GM19463 (cell line): ENCODE measurements around the gene KRT79.
"Not testable (repeated sequence)": the region's sequence is repeated elsewhere in the genome, so short reads cannot be mapped to it uniquely, and the experiment has no call there.

Experiments
- ATAC-seq: cut with Tn5 transposase; IDR thresholded peaks from one replicate; pipeline ENCODE4 v1.9.1; 2021; ENCODE audit warnings: mild to moderate bottlenecking, moderate library complexity; ENCODE audit not compliant: unreplicated experiment

The KRT79 gene

DNA sequence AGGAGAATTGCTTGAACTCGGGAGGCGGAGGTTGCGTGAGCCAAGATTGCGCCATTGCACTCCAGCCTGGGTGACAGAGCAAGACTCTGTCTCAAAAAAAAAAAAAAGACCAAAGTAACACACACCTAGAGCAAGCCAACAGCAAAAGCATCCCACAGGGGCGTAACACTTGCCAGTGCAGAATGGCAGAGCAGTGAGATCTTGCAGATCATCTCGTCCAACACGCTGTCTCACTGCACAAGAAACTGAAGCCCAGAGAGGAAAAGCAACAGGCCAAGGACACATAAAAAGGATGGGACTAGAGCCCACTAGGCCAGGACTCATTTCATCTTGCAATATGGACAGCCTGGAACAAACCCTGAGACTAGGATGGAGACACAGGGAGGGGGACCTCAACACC lies 27.4 kb upstream of the KRT79 start:
- ATAC-seq = no peak

DNA sequence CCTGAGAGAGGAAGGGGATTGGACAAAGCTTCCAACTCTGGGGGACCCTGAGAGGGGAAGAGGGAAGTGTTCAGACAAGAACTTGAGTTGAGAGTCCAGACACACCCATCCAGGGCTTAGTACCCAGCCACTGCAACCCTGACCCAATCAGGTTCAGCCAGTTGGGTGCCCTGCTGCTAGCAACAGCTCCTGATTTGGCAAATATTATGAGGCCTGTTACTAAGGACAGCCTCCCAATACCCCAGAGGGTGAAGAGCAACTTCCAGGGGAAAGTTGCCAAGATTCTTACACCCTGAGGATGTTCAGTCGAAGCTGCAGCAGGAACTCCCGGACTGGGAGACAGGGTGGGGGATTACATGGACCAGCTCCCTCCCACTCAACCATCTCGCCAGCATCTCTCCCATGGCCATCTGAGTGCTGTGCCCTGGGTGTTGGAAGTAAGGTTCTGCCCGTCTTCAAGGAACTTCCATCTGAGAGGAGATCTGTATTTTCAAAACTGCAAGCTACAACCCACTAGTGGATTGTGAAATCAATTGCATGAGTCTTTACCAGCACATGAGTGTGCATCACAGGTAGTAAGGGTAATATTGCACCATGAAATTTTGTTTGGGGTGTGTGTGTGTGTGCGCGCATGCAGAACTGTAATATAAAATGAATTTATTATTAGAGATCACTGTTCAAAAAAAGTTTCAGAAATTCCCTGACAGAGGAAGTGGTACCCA lies 26.2 kb upstream of the KRT79 start:
- no peak for ATAC-seq

DNA sequence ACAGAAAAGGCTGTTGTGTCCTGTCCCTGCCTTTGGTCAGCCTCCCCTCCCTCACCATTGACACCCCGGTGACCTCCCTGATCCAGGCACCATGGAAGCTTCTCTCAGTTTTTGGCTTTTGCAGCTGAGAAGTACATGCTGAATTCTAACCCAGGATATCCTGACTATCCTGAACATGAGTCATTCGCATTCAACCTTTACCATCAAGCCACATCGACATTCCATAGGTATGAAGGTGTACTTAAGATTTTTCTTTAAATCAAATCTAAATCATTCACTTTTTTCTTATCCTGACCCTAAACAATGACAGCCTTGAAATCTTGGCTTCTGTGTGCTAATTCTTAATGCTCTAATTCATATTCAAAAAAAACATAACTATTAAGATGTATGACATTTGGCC lies 23.4 kb upstream of the KRT79 start:
- ATAC-seq = no peak

DNA sequence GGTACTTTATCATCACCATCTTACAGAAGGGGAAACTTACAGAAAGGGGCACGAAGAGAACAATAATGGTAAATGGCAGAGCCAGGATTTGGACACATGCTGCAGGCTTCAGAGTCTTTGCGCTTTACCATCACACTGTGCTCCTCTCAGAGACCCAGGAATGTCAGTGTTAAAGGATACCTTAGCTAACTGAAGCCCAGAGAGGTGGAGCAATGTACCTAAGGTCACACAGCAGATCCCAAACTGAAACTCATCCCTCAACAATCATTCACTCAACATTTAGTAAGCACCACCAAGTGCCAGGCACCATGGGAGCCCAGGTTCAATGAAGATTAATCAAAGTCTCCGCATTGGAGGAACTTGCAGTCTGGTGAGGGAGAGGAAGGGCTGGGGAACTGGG lies 22.7 kb upstream of the KRT79 start:
- ATAC-seq = no peak

DNA sequence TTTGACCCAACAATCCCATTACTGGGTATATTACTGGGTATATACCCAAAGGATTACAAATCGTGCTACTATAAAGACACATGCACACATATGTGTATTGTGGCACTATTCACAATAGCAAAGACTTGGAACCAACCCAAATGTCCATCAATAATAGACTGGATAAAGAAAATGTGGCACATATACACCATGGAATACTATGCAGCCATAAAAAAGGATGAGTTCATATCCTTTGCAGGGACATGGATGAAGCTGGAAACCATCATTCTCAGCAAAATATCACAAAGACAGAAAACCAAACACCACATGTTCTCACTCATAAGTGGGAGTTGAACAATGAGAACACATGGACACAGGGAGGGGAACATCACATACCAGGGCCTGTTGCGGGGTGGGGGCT lies 22.0 kb upstream of the KRT79 start:
- ATAC-seq = not testable (repeated sequence)

DNA sequence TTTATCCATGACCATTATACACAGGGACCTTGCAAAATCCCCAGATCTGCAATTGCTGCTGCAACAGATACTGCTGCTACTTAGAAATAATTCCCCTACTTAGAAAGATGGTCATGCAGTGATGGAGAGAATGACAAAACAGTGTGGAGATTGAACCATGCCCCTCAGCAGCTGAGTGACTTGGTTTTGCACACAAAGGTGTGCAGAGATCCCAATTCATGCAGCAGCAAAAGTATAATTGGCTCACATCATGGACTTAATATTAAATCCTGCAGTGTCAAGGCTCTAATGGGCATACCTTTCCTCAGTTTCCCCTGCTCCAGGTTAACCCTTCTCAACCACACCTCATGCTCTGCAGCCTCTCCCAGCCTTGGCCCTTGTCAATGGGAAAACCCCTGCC lies 17.7 kb upstream of the KRT79 start:
- ATAC-seq = no peak

DNA sequence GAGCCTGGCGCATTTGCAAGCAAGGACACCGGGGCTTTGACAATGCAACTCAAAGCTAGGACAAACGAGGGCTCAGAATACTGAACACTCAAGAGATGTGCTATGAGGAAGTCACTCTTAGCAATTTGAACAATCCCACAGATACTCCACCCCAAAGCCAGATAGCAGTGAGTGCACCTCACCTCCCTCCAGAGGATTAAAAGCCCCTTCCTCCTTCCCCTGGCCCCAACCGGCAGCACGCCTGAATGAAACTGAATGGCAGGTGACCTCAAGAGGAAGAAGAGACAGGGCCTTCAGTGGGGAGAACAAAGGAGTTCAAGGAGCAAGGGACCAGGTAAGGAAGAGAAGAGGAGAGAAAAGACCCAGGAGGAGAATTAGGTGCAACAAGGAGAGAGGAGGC lies 16.6 kb upstream of the KRT79 start:
- ATAC-seq = no peak

DNA sequence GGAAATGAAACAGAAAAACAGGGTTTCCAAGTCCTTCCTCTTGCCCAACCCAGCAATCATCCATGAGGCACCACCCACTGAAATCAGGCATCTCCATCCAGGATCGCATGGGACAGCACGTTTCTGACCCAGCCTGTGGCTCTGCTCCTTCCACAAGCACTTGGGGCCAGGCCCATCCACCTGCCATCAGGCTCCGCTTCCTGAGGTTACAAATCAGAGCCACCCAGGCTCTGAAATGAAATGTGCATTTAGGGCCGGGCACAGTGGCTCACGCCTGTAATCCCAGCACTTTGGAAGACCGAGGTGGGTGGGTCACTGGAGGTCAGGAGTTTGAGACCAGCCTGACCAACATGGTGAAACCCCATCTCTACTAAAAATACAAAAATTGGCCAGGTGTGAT lies 15.4 kb upstream of the KRT79 start:
- ATAC-seq = no peak

DNA sequence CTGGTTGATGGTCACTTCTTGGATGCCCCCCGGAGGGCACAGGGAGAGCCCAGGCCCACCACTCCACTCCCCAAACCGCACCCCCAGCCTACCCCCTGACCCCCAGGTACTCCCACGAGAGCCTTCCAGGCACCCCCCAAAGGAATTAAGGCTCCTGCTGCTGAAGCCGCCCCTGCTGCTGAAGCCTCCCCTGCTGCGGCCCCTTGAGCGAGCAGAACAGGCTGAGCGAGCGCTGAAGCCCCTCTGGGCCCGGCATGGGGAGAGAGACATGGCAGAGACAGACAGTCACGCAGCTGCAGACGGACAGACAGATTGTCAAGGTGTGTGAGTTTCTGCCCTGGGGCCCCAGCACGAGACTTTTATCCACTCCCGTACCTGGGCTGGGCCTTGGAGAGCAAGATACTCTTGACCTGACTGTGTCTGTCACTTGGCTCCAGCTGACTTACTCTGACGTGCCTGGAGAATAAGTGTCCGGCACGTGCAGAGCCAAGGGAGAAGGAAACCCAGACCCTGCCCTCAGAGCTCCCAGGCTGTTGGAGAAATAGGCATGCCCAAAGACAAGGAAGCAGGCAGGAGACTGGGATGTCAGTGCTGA lies 14.6 kb upstream of the KRT79 start, which contains the start of gene KRT78:
KRT78 (minus strand) TSS at position 334 of the 595 bp plus-strand sequence; CDS start at position 270, 64 bp downstream.
- no peak for ATAC-seq

DNA sequence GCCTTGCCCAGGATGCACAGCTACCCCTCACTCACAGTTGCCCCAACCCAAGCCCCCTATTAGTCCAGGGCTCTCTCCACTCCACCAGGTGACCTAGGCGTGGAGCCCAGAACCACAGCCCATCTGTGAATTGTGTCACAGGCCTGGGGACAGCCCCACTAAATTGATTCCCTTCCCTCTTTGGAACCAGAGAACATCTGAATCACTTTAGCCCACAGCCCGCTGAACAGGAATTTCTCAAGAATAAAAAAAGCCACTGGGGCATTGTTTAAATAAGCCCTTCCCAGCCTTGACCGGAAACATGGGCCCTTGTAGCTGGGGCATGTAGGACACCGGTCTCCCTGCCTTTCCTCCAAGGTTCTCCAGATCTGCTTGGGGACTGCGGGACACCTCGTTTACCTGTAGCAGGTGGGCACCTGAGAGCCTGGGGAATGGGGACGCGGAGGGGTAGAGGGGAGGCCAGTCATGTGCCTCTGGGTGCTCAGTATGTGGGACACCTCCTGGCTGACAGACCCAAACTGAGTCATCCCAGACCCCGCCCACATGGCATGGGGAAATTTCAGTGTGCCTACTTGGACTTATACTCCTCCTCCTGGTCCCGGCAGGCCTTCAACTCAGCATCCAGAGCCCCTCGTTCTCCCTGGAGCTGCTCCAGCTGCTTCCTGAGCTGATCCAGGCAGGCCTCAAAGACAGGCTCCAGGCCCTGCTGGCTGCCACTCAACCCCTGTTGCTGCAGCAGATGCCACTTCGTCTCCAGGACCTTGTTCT lies 13.4 kb upstream of the KRT79 start:
- no peak for ATAC-seq

DNA sequence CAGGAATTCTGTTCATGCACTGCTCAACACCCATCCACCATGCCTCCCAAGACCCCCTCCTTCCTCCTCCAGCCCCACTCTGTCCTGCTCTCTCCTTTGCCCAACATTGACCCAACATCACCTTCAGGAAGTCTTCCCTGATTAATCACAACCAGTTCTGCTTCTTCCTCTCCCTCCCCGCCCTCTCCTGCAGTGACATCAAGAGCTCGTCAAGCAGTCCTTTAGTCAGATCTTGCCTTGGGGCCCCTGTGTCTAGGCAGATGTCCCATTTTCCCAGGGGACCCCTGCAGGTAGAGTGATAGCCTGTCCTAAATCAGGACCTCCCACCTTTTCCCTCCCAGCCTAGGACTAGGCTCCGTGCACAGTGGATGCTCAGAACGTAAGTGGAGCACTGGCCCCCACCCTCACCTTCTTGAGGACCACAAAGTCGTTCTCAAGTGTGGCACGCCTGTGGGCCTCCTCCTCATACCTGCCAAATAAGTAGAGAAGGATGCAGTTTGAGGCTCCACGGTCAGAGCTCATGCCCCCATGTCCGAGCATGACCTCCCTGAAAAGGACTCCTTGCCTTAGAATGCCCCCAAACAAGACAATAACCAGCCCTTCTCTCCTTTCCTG lies 12.4 kb upstream of the KRT79 start:
- no peak for ATAC-seq

DNA sequence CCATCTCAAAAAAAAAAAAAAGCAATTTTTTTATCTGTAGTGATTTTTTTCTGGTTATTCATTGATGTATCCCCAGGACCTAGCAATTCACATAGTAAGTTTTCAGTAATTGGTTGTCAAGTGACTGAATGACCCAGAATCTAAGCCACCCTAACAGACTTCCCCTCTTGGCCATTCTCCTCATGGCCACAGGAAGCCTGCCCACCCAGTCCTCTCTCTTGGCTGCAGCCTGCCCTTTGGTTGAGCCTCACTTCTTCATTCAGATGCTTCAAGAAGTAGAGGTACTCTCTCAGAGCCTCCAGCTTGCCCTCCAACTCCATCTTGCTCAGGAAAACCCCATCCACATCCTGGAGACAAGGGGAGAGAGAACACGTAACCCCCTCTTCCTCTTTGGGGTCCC lies 11.8 kb upstream of the KRT79 start:
- ATAC-seq = no peak

DNA sequence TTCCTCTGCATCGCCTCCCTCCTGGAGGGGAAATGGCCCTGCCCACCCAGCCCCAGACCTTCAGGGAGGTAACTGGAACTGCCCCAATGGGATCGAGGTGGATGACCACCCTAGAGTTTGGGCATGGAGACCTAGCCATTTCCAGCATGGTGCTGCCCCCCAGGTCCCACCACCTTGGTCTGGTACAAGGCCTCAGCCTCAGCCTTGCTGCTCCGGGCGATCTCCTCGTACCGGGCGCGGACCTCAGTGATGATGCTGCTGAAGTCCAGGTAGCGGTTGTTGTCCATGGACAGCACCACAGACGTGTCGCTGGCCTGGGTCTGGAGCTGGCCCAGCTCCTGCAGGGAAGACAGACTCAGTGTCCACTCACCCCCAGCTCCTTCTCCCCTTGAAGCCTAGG lies 10.3 kb upstream of the KRT79 start:
- ATAC-seq = no peak

DNA sequence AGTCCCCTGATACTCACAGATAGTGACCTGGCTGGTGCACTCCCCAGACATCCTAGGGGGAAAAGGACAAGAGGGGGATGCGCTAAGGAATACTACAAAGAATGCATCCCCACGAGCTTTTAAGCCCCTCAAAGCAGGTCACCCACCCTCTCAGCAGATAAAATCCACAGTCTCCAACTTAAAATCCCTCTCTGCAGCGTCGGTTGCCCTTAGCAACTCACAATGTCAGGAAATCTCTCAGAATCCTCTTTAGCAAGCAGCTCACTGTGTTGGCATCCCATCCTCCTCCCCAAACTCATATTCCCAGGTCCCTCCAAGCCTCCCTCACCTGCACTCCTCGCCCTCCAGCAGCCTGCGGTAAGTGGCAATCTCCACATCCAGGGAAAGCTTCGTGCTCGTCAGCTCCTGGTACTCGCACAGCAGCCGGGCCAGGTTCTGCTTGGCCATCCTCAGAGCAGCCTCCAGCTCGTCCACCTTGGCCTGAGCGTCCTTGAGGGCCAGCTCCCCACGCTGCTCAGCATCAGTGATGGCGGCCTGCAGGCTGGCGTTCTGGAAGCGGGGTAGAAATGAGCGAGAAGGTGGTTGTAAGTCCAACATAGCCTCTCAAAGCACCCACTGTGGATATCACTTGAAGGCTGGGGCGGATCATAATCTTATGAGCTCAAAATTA lies 5.5 kb upstream of the KRT79 start:
- no peak for ATAC-seq

DNA sequence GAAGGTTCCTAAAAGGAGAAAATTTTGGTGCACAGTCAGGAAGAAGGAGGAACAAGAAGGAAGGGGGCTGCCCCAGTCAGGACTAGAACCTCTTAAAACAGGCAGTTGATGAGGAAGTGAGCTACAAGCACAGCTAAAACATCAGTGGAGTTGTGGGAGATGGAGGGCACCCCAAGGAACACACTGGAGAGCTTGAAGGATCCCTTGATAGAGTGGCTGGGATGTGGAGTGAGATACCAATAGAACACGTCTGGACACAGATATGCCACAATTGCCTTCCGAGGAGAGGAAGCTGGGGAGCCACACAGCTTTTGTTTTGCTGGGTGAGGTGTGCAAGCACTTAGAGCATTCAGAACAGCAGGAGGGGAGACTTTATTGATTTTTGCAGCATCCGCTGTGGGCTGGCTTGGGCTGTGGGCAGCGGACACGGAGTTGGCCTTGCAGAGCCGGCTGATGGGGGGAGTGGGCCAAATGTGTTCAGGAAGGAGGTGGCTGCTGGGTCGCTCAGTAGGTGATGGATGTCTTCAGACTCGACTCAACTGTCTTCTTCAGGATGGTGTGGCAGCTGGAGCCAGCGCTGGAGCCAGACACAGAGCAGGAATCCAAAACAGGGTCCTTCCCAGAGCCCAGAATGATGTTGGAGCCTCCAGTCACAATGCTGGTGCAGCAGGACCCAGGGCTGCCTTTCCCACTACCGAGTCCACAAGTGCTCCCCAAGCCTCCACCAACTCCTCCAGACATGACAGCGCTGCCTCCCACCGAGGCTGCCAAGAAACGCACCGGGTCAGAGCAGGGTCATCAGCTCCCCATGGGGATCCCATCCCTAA lies 4.7 kb upstream of the KRT79 start:
- no peak for ATAC-seq

DNA sequence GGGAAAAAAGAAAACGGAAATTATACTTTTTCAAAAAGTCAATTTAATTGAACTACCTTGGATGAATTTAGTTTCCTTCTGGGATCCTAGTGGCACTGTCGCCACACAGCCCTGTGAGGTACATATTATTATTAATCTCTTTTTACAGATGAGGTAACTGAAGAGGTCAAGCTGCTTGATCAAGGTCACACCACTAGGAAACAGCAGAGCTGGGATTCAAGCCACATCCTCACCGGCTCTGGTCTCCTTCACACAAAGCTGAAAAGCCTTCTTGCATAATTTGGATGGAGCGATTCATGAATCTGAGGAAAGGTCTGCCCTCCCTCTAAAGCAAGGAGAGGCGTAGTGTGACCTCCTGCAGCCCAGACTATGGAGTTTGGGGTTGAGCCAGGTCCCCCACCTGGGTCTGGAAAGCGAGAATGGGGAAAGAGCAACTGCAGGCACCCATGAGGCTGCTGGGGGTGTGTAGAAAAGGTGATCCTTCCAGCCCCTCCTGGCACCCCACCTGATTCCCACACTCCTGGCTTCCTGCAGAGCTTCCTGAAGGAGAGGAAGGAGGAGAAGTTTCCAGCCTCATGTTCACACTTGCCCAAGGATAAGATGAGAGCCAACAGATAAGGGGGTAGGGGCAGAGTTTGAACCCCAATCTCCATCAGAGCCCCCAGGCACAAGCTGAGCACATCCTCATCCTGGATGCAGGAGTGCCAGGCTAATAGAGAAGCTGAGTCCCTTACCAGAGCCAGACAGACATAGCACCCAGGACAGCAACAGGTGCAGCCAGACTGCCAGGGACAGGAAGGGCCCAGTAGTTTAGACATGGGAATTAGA lies 3.9 kb upstream of the KRT79 start:
- no peak for ATAC-seq

DNA sequence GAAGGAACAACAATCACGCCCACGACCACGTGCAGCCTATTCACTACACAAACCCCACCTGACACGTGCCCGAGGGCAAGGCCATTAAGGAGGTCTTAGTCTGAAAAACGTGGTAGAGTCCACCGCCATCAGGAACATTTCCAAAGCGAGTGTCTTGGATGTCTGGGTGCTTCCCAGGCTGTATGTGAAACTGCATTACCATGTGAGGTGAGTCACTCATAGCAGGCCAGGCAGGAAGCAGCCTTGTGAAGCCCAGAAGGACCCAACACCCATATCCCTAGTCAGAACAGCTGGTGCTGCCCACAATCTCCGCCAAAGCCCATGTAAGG lies 3.3 kb upstream of the KRT79 start:
- ATAC-seq = peak; percentile 57

DNA sequence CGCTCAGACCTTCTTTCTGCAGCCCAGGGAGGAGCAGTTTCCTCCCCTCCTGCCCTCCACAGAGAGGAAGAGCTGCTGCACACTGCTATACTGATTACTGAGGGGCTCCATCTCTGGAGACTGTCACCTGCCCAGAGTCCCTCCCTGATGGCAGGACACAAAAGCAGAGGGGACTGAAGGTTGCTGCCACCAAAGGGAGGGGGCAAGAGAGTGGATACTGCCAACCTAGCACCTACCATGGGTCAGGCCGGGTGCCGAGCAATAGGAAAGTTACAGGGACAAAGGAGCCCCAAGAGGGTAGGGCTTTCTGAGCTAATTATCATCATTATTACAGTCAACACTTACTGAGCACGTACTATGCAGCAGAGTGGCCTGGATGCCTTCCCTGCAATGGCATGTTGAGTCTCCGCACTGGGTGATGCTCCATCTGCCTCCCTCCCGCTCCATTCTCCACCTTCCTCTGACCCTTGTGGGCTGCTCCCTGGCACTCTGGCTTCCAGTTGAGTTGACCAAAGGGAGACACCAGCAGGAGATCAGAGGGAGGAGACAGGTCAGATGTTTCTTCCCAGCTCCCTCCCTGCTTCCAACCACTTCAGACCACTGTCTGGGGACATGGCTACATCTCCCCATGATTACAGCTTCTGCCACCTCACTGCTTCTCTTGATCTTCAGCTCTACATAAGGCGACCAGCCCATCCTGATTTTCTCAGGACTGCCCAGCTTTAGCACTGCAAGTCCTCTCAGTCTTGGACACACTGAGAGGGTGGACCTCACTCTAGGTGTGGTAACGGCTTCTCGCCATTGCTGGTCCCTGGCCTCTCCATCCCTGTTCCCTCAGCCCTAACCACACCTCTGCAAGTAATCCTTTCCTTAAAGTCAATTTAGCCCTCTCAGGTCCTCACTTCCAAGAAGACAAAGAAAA lies 2.6 kb upstream of the KRT79 start:
- no peak for ATAC-seq
